ENCODE measurements around the gene BTRC.
"Not testable (repeated sequence)": the region's sequence is repeated elsewhere in the genome, so short reads cannot be mapped to it uniquely, and the experiment has no call there.

Gene BTRC

GRCh38 chr10:101386659-101387259 is 32.8 kb downstream of the BTRC start:
- DNase-seq (ENCODE audit: low spot score), result no peak

DNA sequence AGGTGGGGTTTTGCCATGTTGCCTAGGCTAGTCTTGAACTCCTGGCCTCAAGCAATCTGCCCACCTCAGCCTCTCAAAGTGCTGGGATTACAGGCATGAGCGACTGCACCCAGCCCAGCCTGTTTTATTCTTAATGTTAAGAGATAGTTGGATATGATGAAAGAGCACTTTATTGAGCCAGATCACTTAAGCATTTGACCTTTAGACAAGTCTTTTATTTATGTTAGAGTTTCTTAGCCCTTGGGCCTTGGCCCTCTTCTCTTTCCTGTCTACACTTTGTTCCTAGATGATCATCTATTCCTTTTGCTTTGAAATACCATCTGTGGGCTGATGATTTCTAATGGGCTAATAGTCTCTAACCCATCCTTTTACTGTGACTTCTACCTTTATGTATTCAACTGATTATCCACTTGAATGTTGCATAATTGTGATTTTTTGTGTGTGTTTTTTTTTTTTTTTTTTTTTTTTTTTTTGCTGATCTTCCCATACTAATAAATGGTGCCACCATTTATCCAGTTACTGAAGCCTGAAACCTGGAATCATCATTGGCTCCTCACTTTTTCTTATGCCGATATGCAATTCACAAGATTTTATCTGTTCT is 34.8 kb downstream of the BTRC start:
- DNase-seq (ENCODE audit: low spot score), result peak; percentile 44

GRCh38 chr10:101389532-101389931 is 35.6 kb downstream of the BTRC start:
- not testable (repeated sequence) for DNase-seq (ENCODE audit: low spot score)

- no peak for DNase-seq (ENCODE audit: low spot score)
These were observed 36.1 kb downstream of the BTRC start for GRCh38 chr10:101389986-101390531.

GRCh38 chr10:101393378-101393777 is 39.4 kb downstream of the BTRC start:
- no peak for DNase-seq (ENCODE audit: low spot score)

DNA sequence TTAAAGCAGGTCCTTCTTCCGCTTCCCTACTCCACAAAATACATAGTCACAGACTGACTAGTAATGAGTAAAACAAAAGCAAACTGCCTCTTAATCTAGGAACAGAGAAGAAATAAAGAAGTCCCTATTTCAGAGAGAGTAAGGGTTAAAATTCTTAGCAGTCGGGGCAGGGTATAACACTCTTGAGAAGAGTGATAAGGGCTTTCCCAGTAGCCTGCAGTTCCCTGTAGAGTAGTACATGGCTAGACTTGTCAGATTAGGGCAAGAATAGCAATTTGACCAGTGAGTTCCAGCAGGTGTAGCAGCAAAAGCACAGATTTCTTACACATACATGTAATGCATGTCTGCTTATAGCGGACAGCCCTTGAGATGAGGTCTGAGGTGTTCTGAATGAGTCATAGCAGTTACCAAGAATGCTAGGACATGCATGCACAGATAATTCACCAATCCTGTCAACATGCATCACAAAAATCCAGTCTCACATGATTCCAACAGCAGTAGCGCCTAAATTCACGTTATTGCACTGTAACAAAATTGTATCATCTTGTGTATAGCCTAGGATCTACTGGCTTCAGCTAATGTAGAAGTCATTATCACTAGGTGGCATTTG is 40.7 kb downstream of the BTRC start:
- DNase-seq (ENCODE audit: low spot score), result no peak

GRCh38 chr10:101397140-101397539 is 43.2 kb downstream of the BTRC start:
- DNase-seq (ENCODE audit: low spot score), result peak; percentile 17

- no peak for DNase-seq (ENCODE audit: low spot score)
These were observed 46.6 kb downstream of the BTRC start for GRCh38 chr10:101400585-101400984.

DNA sequence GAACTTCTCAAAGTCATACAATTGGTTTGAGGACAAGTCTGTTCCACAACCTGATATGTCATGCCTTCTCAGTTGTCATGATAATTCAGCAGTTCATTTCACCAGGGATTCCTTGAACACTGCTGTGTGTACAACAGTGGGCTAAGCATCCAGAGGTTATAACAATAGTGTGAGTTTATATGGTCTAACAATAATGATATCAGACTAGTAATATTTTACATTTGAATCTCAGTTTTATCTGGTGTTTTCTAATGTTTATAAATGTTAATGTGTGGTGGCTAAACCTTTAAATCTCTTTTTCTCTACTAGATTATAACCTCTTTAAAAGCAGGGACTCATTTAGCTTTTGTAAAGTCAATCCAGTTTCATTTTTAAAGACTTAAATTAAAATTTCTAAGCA is 48.7 kb downstream of the BTRC start:
- DNase-seq (ENCODE audit: low spot score), result no peak

DNA sequence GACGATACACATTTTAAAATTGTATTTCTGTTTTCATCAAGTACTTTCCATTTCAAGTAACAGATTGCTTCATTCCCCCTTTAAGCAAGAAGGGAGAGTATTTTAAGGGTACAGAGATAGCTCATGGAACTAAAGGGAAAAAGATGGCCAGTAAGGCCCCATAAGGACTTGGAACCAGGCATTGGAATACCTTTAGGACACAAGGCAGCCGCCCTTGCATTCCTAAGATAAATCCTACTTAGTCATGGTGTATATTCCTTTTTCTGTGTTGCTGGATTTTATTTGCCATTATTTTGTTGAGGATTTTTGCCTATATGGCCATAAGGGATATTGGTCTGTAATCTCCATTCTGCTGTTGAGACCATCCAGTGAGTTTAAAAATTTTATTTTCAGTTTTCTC is 49.2 kb downstream of the BTRC start:
- DNase-seq (ENCODE audit: low spot score), result no peak

DNA sequence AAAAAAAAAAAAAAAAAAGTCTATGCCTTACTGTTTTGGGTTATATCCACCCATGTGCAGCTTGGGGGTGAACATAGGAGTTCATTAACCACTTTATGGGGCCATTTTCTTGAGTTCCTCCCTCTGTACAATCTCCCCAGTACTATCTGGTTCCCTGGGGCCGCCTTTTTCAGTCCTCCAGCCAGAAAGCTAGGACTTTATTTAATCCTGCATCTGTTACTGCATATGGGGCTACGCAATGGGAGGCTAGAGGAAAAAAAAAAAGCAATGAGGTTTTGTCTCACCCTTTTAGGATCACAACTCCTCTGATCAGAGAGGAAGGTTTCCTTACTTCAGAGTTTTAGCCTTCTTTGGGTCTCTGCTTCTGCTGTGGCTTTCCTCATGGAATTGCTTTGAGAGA is 51.0 kb downstream of the BTRC start:
- no peak for DNase-seq (ENCODE audit: low spot score)

GRCh38 chr10:101411598-101411997 is 57.6 kb downstream of the BTRC start:
- no peak for DNase-seq (ENCODE audit: low spot score)

DNA sequence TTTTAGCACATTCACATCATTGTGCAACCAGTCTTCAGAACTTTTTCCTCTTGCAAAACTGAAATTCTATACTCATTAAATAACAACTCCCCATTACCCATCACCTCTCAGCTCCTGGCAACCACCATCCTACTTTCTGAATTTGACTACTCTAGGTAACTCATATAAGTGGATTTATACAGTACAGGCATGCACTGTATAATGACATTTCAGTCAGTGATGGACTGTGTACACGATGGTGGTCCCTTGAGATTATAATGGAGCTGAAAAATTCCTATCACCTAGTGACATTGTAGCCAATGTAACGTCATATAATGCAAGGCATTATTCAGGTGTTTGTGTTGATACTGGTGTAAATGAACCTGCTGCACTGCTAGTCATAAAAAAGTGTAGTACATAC is 60.1 kb downstream of the BTRC start:
- DNase-seq (ENCODE audit: low spot score), result no peak

GRCh38 chr10:101415884-101416283 is 61.9 kb downstream of the BTRC start:
- no peak for DNase-seq (ENCODE audit: low spot score)

DNA sequence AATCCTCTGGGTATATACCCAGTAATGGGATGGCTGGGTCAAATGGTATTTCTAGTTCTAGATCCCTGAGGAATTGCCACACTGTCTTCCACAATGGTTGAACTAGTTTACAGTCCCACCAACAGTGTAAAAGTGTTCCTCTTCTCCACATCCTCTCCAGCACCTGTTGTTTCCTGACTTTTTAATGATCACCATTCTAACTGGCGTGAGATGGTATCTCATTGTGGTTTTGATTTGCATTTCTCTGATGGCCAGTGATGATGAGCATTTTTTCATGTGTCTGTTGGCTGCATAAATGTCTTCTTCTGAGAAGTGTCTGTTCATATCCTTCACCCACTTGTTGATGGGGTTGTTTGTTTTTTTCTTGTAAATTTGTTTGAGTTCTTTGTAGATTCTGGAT is 68.0 kb downstream of the BTRC start:
- not testable (repeated sequence) for DNase-seq (ENCODE audit: low spot score)

DNA sequence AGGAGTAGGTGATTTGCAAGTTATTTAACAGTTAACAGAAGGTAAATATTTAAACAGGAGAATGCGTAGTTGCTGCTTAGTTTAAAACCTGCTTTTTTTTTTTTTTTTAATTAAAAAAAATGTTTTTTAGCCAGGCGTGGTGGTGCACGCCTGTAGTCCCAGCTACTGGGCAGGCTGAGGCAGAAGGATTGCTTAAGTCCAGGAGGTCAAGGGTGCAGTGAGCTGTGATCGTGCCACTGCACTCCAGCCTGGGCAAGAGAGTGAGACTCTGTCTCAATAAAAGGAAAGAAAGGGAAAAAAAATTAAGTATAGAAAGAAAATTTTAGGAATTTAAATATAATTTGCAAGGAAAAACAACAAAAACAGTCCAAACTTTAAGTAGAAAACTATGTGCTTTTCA is 71.6 kb downstream of the BTRC start:
- no peak for DNase-seq (ENCODE audit: low spot score)

DNA sequence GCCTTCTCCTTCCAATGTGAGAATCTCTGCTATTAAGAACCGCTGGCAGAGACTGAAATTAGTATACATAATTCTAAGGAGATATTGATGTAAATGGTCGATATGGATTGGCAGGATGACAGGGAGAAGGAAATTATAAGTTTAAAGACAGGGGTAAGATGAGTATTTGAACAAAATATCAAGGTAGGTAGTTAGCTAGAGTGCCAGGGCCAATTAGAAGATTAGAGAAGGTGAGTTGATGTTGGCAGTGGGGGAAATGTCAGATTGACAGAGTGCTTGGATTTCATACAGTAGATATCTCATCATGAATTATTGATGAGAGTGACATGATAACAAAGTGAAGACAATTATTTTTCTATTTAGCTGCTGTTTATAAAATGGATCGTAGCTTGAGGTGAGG is 74.1 kb downstream of the BTRC start:
- DNase-seq (ENCODE audit: low spot score), result no peak

DNA sequence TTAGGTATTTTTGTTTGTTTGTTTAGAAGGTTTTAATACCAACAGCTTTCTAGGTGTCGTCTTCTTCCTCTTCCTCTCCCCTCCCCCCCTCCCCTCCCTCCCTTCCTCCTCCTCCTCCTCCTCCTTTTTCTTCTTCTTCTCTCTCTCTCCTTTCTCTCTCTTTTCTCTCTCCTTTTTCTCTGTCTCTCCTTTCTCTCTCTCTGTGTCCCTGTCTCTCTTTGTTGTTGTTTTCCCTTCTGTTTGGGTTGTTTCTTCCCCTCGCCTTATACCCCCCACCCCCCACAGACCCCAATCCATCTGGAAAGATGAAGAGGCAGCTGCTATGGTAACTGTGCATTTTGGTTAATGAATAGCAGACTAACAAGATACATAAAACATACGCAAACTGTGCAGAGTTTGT is 75.5 kb downstream of the BTRC start:
- DNase-seq (ENCODE audit: low spot score), result no peak

- DNase-seq (ENCODE audit: low spot score), result no peak
These were observed 82.3 kb downstream of the BTRC start for GRCh38 chr10:101436302-101436701.

- DNase-seq (ENCODE audit: low spot score), result no peak
These were observed 85.0 kb downstream of the BTRC start for GRCh38 chr10:101438881-101439391.

DNA sequence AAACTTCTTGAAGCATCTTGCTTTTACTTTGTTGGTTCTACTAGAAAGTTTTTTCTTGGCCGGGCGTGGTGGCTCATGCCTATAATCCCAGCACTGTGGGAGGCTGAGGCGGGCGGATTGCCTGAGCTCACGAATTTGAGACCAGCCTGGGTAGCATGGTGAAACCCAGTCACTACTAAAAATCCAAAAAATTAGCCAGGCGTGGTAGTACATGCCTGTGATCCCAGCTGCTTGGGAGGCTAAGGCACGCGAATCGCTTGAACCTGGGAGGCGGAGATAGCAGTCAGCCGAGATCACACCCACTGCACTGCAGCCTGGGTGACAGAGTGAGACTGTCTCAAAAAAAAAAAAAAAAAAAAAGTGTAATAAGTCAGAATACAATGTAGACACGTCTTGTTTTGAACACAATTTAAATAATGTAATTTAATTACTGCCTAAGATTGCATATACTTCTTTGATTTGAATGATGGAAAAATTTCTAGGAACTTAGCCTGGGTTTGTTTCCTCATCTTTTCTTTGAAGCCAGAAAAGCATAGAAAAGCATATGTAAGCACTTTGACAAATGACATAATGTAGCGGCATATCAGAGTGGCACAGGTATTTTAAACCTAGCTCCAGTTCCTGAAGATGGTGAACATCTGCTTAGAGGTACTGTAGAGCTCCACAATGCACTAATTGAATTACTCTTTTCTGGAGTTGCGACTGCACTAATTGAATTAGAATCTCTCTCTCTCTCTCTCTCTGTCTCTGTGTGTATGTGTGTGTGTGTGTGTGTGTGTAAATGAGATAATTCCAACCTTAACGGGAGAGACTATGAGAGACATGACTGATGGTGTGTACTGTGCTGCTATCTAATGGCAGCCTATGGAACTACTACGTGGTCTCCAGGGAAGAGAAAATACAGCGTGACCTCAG is 87.8 kb downstream of the BTRC start:
- DNase-seq (ENCODE audit: low spot score), result peak; percentile 51

- DNase-seq (ENCODE audit: low spot score), result no peak
These were observed 88.5 kb downstream of the BTRC start for GRCh38 chr10:101442456-101442800.
